DMS53 treated with DMSO at 0.1 percent for 48 hours (cell line): ENCODE results near the gene GSG1L.

Experiments
- DNase-seq: peaks from one replicate; lab custom pipeline; 2025; ENCODE audit not compliant: unreplicated experiment; lab: John Stamatoyannopoulos, UW

GSG1L gene

DNA sequence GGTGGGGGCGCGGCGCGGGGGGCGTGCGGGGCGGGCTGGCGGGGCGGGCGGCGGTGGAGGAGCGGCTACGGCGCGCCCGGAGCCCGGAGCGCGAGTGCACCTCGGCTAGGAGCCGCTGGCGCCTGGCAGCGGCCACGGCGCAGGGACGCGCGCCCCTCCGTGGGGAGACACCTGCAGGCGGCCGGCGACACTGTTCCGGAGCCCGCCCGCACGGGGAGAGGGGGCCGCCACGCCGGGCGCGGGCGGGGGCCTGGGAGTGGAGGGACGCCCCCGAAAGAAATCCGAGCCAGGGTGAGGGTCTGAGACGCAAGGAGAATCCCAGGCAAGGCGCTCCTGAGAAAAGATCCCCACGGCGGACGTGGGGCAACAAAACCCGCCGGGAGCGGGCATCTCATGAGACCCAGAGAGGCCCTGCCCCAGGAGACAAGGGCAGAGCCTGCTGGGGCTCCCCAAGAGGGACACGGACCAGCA lies at the start of gene GSG1L:
TSS of gene GSG1L (minus strand) at position 124 of the 471 bp plus-strand sequence. CDS start 290 bp downstream, outside the sequence.
- DNase-seq, result no peak

DNA sequence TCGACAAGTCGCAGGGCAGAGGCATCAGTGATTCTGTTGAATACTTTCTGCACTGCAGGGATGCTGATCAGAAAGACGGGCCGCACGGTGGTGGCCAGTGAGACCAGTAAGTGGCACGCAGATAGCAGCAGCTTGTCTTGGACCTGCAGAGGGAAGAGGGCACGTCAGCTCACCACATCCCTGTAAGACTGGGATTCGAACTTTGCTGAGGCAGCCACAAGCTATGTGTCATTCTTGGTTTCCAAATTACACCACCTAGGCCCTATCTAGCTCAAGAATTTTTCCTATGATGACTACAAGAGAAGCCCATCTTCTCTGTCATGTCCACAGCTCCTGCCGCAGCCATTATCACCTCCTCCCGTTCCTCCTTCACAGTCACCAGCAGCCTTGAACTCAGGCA lies 49.4 kb upstream of the GSG1L start:
- no peak for DNase-seq

DNA sequence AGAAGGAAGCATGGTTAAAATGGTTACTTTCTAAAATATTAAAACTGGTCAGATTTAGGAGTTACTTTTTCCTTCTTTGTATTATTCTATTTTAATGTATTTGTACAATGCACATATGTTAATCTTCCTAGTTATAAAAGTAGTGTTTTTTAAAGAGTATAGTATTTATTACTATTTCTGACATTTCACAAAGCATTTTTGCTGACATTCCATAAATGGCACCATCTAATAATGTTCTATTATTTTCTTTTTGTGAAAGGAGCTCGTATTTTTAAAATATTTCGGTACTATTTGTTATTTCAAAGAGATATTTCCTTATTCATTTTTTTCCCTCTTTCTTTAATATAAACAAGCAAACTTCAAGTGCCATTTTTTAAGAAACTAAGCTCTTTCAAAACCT lies 47.5 kb upstream of the GSG1L start:
- DNase-seq, result no peak

DNA sequence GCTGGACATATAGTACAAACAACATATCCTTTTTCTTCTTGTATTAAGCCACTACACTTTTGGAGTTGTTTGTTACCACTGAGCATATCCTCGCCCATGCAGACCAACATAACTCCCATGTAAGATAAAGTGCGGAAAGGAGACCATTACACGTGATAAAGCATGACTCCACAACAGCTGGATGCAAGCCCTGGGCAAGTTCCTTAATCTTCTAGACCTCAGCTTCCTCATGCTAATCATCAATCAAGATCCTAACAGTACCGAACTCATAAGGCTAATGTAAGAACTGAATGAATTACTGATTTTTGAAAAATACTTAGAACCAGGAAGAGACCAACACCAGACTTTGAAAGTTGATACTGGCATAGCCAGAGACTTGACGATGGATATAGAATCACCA lies 47.0 kb upstream of the GSG1L start:
- DNase-seq, result no peak

DNA sequence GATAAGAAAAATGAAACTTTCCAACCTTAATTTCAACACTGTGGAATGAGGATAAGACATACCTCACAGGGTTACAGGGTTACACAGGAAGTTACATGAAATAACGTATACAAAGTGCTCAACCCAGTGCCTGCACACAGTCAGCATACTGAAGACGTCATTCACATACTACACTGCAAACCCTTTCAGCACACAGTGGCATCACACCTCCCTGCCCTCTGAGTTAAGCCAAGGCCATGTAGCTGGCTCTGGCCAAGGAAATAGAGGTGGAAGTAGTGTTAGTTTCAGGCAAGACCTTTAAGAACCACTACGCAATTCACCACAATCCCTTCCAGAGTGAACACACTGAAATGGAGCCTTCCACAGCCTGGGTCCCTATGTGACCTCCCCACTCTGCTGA lies 46.6 kb upstream of the GSG1L start:
- no peak for DNase-seq

DNA sequence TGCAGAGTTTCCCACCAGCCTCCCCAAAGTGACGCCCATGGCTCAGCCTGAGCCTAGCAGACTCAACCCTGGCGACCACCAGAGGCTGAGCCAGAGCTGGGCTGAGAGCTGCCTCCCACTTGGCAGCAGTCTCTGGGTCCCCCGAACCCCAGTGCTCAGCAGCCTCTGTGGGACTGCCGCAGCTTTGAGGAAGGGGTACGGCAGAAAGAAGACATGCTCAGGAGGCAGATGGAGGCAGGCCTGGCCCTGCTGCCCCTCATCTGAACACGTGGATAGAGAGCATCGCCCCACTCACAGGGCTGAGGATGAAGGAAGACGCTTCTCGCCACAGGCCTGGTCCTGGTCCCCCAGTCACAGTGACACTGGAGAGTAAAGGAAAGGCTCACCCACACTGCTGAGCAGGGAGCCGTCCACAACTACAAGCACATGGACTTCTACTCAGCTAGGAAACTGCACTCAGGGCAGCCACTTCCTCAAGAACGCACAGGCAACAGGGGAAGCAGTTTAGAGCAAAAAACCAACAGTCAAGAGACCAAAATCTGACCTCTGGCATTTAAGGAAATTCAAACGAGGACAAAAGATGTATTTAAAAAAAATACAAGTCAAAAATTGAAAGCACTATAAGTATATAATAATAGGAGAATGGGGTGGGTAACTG lies 45.2 kb upstream of the GSG1L start:
- DNase-seq, result no peak

DNA sequence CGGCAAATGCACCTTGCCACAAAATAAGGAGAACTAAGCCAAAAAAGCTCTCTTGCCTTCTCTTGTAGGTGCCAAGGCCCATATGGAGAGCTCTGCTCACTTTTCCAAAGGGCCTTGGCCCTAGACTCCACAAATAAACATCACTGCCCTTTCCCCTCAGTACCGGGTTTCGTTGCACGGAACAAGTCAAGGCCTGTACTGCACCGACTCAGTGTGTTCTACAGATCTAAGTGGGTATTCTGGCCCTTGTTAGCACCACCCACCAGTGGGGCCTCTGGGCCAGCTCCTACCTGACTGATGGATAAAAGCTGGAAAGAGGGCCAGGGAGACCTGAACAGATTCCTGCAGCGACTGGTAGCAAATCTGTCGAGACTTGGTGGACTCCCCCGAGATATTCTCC lies 43.7 kb upstream of the GSG1L start:
- DNase-seq, result no peak

DNA sequence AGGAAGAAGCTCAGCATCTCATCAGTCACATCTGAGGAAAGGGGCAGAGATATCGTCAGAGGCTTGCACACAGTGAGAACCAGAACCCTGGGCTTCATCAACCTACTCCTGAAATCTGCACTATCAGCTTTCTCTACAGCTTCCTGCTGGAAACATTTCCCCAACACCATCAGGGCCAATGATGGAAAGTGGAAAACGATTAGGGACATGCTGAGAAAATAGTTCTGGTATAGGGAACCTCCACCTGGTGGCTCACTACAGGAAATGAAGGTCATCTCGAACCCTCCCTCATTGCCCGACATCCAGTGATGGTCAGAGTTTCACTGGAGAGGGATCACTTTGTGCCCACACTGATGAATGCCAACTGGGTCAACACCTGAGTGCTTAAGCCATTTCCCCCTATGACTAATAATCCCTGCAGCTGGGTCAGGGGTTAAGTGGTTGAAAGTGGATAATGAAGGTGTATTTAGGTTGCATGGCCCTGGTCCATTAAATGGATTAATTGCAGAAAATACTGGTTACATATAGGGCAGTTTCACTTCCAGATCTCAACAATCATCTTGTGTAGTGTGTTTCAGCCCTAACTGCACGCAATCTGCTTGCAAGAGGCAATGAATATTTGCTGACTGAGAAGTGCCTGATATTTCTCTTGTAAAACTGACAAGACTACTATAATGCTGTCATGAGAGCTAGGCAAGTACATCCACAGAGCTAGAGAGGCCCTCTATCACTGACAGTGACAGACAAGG lies 43.1 kb upstream of the GSG1L start:
- DNase-seq, result no peak

DNA sequence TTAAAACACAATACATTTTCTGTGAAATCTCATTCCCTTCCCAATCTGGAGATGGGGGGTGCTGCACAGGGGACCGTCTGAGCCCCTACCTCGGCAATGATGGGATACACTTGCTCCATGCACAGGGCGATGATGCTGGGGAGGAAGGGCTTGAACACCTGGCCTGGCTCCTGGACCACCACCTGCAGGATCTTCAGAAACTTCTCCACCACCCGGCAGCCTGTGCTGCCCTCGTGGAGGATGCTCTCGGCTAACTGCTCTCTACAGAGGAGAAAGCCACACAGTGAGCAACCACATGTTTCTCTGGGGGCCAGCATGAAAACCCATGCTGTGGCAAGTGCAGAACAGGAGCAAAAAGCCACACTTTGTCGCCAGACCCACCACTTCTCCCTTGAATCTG lies 42.4 kb upstream of the GSG1L start:
- DNase-seq, result no peak

DNA sequence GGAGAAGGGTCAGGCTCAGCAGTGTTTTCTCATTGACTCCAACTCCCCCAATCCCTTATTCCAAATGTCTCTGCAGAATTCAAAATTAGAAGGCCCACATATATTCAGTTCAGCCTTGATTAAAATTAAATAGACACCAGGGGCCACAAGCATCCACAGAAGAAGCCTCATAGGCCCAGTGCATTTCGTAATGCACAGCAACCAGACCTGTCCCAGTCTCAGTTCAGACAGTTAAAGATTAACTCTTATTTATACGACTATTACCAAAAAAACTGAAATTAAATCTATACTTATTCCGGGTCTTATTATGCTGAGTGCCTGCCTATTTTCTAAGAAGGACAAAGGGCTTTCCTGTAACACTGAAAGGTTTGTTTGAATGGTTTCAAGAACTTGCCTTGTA lies 41.8 kb upstream of the GSG1L start:
- DNase-seq, result no peak

DNA sequence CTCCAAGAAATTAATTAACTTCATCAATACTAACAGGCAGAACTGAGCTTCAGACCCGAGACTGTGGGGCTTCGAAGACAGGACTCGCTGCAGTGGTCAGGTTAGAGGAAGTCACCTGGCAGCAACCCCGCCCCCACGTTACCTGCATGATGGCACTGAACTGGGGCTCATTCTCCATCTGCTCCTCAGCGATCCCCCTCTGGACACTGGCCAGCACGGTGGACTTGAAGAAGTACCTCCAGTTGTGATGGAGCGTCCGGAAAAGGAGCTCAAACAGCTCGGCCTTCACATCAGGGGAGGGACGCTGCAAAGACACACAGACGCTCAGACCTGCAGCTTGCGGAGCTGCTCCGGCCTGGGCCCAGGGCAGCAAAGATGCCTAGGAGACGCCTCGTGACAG lies 40.9 kb upstream of the GSG1L start:
- no peak for DNase-seq

DNA sequence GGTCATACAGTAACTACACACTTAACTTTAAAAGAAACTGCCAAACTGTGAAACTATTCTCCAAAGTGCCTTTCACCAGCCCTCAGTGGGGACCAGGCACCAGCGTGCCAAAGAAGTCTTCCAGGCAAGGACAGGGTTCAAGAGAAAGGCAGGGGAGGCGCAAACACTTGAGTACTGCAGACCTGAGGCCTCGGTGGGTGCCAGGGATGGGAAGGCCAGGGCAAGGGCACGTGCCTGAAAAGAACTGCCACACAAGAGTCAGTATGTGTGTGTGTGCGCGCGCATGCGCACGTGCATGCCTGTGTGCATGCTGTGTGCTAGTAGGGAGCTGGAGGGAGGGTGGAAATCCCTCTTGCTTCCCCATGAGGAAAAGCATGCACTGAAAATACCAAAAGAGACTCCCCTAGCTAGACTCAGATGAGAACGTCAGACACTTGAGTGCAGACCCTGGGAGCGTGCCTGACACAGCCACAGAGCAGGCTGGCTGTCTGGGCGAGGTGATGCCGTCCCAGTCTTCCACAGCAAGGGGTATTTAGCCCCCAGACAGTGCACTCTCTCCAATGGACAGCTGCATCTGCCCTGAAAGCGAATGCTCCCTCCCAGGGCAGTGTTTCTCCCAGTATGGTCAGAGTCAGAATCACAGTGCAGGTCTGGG lies 40.1 kb upstream of the GSG1L start:
- no peak for DNase-seq

DNA sequence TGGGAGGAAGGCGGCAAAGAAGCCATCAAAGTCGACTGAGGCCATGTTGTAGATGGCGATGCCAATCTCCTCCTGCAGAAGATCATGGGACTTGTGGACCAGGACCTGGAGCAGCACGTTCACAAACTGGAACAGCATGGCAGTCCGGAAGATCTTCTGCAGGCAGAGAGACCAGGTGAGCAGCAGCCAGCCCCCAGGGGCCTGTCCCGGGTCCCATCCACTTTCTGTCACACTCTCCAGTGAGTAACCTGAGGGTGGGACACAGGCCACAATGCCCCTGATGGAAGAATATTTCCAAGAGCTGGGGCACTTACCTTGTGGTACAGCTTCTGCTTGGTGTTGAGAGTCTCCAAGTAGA lies 38.0 kb upstream of the GSG1L start:
- DNase-seq, result no peak

DNA sequence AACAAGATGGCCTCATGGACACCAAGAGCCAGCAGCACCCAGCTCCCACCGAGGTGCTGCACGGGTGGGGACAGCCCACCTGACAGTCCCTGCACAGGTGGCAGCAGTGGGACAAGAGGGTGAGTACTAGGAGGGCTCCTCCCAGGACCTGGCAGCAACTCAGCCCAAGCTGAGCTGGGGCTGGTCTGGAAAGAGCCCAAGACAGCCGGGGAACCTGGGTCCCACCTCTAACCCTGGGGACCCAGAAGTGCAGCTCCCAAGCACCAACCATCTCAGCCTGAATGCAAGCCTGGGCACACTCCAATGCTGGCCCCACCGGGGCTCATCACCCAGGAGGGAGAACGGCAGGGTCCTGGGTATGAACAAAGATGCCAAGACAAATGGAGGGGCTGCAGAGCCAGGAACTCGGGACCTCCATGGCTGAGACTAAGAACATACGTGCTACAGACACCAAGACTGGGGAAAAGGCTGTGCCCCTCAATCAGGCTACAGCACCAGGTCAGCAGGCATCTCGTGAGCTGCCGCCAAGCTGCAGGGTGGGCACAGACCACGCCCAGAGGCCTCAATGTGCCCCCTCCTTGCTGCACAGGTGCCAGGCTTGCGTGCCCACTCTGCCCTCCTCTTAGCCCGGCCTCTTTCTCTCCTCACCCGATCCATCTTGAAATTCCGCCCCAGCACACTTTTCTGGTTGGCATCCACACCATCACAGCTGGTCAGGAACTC lies 37.5 kb upstream of the GSG1L start:
- no peak for DNase-seq

DNA sequence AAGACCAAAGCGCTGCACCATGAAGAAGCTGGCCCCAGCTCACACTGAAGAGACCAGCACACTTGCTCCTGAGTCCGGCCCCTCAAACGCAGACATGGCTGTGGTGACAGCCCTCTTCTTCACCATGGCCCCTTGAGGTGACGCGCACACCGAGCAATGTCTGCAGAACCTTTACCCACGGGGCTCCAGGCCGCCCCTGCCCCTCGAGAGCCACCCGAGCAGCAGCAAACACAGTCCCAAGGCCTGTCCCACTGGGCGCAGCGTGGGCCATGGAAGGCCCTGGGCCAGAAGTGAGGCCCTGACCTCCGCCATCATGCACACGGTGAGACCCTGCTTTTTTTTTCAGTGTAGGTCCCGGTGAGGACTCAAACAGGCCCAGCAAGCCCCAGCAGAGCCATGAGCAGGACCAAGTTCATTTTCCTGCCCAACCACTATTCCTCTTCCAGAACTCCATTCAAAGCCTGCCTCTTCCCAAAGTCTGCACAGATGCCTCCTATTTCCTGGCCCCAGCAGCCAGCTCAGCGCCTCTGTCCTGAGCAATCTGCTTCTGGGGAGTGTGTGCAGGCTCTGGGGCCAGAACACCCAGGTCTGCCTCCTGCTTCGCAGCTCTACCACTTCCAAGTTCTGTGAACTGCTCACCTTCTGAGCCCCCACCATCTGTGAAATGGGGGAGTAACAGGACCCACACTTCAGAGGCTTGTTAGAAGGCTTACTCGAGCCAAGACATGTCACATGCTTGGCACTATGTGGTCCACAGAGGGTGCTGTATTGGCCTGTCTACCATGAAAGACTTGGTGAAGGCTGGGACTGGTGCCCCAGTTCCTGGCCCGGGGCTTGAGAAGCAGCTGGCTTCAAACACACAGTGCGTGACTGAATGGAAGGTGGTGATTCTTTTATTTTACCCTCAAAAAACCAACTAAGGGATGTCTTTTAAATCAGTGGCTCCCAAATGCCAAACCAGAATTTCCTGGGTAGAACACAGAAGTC lies 35.7 kb upstream of the GSG1L start:
- DNase-seq, result no peak

DNA sequence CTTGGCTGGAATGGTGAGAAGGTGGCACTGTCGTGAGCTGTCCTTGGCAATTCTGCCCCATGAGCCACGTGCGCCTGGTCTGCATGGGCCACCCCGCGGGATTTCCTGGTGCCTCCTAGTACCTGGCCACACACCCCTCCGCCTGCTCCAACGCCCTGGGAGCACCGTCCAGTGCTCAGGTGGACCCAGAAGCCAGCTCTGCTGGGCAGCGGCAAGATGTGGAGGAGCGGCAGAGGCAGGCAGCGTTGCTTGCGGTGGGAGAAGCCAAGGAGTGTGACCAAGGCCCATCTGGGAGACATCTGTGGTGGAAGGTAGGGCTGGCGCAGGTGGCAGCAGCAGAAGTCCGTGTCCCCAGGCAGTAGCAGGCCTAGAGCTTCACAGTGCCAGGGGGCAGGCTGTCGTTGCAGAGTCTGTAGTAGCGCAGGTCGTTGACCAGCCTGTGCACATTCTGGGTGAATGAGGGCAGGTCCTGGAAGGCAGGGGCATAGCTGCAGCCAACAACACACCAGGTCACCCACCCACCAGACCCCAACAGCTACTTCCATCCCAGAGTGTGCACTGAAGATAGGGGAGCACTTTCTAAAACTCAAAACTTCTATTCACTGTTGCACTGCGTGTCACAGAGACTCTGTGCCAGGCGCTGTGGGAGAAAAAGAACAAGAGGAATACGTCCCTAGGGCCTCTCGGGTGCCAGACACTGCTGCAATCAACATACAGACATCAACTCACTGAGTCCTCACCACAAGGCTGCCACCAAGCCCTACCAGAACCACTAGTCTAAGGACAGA lies 34.9 kb upstream of the GSG1L start:
- no peak for DNase-seq

DNA sequence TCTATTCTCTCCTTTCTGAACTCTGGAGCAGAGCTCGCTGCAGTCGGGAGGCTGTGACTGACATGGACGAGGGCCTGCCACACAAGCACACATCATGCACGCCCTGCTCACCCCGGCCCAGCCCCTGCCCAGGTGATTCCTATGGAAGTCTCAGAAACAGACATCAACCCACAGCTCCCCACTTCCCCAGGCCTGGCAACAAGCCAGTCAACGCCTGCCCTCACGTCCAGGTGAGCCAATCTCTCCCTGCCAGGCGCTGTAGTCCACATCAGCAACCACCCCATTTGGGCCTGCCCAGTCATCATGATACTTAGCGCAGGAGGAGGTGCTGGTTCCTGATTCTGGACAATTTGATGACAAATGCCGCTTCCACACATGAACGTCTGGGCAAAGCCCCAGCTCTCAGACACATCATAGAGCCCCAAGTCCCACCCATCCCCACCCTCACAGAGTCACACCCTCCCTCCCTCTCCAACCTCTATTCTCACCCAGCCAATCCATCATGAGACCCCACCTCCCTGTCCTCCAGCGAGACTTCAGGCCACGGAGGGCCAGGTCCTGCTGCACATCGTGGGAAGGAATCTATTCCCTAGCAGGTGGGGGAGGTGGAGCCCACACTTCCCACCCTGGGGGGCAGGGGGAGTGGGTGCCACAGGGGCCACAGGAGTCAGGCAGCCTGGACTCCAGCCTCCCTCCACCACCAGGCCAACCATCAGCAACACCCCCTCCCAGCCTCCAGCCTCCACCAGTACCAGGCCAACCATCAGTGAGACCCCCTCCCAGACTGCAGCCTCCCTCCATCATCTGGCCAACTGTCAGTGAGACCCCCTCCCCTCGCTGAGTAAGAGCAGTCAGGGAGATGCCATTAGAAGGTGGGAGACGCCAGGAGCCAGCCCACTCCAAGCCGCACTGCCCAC lies 33.7 kb upstream of the GSG1L start:
- no peak for DNase-seq

DNA sequence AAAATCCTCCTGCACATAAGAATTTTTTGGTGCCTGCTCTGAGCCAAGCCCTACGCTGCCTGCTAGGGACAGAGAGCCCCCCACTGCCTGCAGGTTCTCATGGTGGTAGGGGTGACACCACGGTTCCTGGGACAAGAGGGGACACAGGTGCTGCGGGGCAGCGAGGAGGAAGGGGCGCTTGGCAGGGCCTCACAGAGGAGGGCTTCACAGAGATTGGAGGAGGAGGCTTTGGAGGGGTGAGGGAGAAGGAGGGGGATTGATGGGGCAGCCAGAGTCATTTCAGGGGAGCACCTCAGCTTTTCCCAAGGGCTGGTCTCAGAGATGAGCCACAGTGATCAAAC lies 29.8 kb upstream of the GSG1L start:
- DNase-seq, result no peak
